AML-193 (cell line): ENCODE data around the gene PDPK1.

Source experiments
- DNase-seq, 2 experiments: peaks; one replicate each; lab custom pipeline; 2025; lab: John Stamatoyannopoulos, UW

Gene PDPK1

GRCh38 chr16:2507052-2507659, 30.7 kb upstream of the PDPK1 start:
- DNase-seq, result no peak

GRCh38 chr16:2507665-2508064, 30.2 kb upstream of the PDPK1 start:
- no peak for DNase-seq

- DNase-seq, result no peak
Observed at GRCh38 chr16:2508722-2509400, 29.0 kb upstream of the PDPK1 start.

GRCh38 chr16:2511128-2511800, 26.6 kb upstream of the PDPK1 start:
- DNase-seq, result no peak

- DNase-seq, result no peak
Observed at GRCh38 chr16:2511996-2512734, 25.7 kb upstream of the PDPK1 start.

GRCh38 chr16:2512735-2513404, 25.0 kb upstream of the PDPK1 start:
- no peak for DNase-seq

GRCh38 chr16:2513405-2514332, 24.2 kb upstream of the PDPK1 start, which contains the start of gene ATP6V0C:
TSS of gene ATP6V0C (plus strand) at chr16:2513952. CDS start at chr16:2514104, 152 bp downstream.
- DNase-seq, result peak; percentile 59 to 92

GRCh38 chr16:2514333-2515179, 23.3 kb upstream of the PDPK1 start:
- DNase-seq, result no peak

- peak; percentile 25 to 41 for DNase-seq
Observed at GRCh38 chr16:2515180-2515851, 22.5 kb upstream of the PDPK1 start.

- peak; percentile 82 to 86 for DNase-seq
Observed at GRCh38 chr16:2516391-2517240, 21.2 kb upstream of the PDPK1 start.

GRCh38 chr16:2517954-2518605, 19.7 kb upstream of the PDPK1 start:
- no peak for DNase-seq

- DNase-seq, result no peak
Observed at GRCh38 chr16:2518823-2519710, 18.8 kb upstream of the PDPK1 start.

- DNase-seq, result no peak
Observed at GRCh38 chr16:2519711-2520080, 18.1 kb upstream of the PDPK1 start.

GRCh38 chr16:2520097-2520783, 17.6 kb upstream of the PDPK1 start, which contains the start of gene AMDHD2:
TSS of gene AMDHD2 (plus strand) at chr16:2520371. CDS start at chr16:2520459, 88 bp downstream.
- DNase-seq, result peak; percentile 49 to 58

- no peak for DNase-seq
Observed at GRCh38 chr16:2520784-2521531, 16.9 kb upstream of the PDPK1 start.
